Spleen (tissue), 7 donors: Measurements from ENCODE around the gene BRD1.

Experiments used
- CTCF ChIP-seq, 11 experiments: fragments of 200-600 bp in 7 of 11; fragments of 450-650 bp in 4 of 11; sonication (generic) in 4 of 11; IDR thresholded peaks in 8 of 11; conservative IDR thresholded peaks in 3 of 11; 1 replicate in 7 of 11; 2 replicates in 4 of 11; pipeline versions ENCODE4 v1.4.0 to v1.8.0; 2016 to 2021; ENCODE audit warnings: antibody characterized with exemption in 11 of 11, inconsistent platforms in 4 of 11, mild to moderate bottlenecking in 1 of 11
- POLR2A ChIP-seq, 3 donors: fragments of 450-650 bp; IDR thresholded peaks; one replicate each; pipeline ENCODE4 v1.5.1; 2017; ENCODE audit warnings: antibody characterized with exemption in 3 of 3, mild to moderate bottlenecking in 1 of 3
- donor health status: DM: no; HTN: no; CAD: no; lungs with moderate emphysema.
- donor health status: DM: no; HTN: no; CAD: no.
- donor health status: DM: no; HTN: no; CAD: no.

GRCh38 chr22:49756201-49756600 is 71.5 kb downstream of the BRD1 start:
- TF ChIP-seq POLR2A (IDR thresholded peaks at IDR 0.05), result no peak
- no peak for TF ChIP-seq CTCF (IDR thresholded peaks at IDR 0.05 in 8 of 11, conservative IDR thresholded peaks at IDR 0.05 in 3 of 11)
